Fibroblast of skin of left quadriceps (primary cell): ENCODE measurements around the gene IGF2.

ENCODE experiments used
- DNase-seq, 2 experiments: peaks; one replicate each; pipeline ENCODE4 v3.0.0-alpha.2; 2013; ENCODE audit warnings: low read depth in 2 of 2

IGF2 gene

GRCh38 chr11:2122907-2123627 lies 16.1 kb downstream of the IGF2 start:
- no peak for DNase-seq

DNA sequence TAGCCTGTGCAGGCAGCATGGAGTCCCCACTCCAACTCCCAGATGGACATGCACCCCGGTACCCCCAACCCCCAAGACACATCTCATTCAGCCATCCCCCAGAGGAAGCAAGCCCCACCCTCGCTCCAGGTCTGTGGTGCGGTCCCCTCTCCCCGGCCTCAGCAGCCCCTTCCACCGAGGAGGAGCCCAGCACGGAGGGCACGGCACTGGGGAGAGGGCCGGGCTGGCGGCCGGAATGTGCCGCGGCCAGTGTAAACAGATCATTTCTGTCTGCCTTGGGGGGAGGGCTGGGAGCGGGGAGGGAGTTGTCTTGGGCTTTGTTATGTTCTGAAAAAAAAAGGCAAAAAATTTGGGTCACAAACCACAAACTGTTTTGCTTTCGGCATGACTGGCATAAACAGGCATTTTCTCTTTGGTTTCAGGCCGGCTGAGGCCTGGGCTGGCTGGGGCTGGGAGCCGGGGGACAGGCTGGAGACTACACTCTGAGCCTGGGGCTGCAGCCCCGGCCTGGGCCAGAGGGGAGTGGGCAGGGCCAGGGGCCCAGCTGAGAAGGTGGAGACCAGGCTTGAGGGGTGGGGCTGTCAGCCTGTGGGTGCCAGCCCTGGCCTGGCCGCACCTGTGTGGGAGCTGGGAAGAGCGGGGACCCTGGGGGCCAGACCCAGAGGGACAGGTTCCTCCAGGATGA lies 16.8 kb downstream of the IGF2 start:
- no peak for DNase-seq

- no peak for DNase-seq
Observed at GRCh38 chr11:2121227-2122130, 17.7 kb downstream of the IGF2 start.

DNA sequence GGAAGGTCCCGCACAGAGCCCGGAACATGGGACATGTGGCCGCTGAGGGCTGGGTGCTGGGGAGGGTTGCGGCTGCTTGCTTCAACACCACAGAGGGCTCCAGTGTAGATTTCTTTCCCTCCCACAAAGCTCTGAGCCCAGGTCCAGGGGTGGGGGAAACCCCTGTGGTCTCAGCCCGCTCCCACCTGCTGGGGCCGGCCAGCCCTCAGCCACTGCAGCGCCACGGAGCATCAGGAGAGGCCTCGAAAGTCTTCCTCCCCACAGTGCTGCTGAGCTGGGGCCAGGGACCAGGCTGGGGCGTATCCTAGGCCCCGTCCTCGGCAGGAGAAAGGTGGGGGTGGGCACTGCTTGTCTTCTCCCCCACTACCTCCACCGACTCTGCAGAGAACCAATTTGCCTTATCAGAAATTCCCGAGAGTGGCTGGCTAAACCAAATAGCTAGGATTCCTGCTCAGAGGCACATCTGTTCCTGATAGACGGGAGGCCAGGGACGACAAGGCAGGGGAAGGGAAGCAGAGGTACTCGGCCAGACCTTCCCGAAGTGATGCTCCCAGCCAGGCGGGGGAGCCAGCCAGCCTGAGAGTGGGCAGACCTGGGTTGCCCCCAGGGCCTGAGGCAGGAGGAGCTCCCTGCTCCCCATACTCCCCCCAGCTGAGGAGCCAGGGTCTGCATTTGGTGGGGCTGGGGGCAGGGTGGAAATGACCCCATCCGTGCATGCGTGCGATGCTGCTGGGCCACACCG lies 18.7 kb downstream of the IGF2 start:
- peak; percentile 34 to 50 for DNase-seq

DNA sequence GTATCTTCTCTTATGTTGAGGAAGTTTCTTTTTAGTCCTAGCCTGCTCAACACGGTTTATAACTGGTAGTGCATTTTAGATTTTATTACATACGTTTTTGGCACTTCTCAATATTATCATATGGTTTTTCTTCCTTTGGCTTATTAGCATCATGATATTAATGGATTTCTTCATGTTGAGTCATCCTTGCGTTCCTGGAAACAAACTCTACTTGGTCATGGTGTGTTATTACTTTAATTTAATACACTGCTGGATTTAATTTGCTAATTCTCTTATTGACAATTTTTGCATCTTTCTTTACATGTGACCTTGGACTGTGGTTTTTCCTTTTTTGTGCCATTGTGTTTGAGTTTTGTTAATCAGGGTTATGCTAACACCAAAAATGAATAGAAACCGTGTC lies 20.5 kb downstream of the IGF2 start:
- DNase-seq, result peak; percentile 29 to 31

- no peak for DNase-seq
Observed at GRCh38 chr11:2116680-2117079, 22.5 kb downstream of the IGF2 start.

- no peak for DNase-seq
Observed at GRCh38 chr11:2115308-2115707, 23.9 kb downstream of the IGF2 start.

GRCh38 chr11:2114430-2115241 lies 24.6 kb downstream of the IGF2 start:
- DNase-seq, result no peak

- no peak for DNase-seq
Observed at GRCh38 chr11:2113776-2114175, 25.4 kb downstream of the IGF2 start.

DNA sequence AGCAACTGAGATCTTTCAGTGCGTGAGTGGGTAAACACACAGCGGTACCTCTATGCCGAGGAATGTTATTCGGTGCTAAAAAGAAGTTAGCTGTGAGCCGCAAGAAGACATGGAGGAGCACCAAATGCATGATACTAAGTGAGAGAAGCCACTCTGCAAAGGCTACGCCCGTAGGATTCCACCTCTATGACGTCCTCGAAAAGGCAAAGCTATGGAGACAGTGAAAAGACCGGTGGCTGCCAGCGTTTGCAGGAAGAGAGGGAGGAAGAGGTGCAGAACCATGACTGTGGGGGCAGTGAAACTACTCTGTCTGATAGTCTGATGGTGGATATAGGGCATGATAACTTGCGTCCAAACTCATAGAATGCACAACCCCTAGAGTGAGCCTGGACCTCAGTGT lies 28.7 kb downstream of the IGF2 start:
- no peak for DNase-seq

DNA sequence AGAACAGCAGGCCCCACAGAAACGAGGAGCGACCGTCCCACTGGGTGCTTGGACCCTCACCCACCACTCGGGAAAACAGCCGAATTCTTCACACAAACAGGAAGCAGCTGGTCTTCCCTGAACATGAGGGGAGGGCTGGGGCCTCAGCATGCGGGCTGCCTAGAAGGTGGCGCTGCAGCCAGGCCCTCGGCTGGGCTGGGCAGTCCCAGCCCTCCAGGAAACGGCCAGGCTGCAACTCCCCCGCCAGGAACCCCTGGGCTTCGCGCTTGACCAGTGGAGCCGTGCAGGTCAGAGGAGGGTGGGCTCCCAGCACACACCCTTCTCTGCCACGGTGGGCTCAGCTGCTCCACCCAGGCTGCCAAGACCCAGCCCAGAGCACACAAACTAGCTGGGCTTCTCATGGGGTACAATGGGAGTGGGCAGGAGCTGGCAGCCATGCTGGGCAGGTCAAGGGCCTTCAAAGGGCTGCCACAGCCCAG lies 29.6 kb downstream of the IGF2 start:
- DNase-seq, result no peak

GRCh38 chr11:2108675-2109491 lies 30.3 kb downstream of the IGF2 start:
- DNase-seq, result no peak

- DNase-seq, result no peak
Observed at GRCh38 chr11:2107941-2108630, 31.1 kb downstream of the IGF2 start.

- no peak for DNase-seq
Observed at GRCh38 chr11:2107521-2107920, 31.7 kb downstream of the IGF2 start.

GRCh38 chr11:2106583-2107209 lies 32.5 kb downstream of the IGF2 start:
- DNase-seq, result no peak

GRCh38 chr11:2105511-2105910 lies 33.7 kb downstream of the IGF2 start:
- DNase-seq, result no peak

DNA sequence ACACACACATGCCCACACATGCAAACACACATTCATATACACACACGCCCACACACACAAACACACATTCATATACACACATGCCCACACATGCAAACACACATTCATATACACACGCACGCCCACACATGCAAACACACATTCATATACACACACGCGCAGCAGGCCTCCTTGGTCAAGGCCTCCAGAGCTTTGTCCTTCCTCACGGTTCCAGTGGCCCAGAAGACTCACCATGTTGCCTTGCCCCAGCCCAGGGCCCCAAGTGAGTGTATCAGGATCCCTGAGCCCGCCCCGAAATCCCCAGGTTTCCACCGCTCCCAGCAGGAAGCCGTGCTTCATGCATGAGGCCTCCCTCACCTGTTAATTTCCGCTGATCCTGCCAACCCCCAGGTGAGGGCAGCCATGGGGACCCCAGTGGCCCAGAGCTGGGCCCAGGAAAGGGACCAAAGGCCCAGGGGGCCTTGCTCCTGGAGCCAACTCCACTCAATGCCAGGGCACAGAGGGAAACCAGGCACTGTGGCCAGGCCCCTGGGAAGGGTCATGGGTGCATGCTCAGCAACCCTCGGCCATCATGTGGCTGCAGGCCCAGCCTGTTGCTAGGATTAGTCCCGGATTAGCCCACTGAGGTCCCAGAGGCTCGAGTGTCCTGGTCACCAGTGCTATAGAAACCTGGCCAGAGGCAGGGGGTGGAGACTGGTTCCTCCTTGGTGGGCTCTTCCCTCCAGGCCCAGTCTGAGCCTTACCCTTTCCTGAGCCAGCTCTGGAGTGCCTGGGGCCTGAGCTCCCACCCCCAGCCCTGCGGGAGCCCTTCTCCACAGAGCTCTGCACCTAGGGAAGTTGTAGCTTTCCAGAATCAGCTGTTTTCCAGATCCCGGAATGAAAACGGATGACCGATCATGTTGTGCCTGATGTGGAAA lies 34.4 kb downstream of the IGF2 start:
- no peak for DNase-seq
